ENCODE data around the gene CENPE.

CENPE gene

DNA sequence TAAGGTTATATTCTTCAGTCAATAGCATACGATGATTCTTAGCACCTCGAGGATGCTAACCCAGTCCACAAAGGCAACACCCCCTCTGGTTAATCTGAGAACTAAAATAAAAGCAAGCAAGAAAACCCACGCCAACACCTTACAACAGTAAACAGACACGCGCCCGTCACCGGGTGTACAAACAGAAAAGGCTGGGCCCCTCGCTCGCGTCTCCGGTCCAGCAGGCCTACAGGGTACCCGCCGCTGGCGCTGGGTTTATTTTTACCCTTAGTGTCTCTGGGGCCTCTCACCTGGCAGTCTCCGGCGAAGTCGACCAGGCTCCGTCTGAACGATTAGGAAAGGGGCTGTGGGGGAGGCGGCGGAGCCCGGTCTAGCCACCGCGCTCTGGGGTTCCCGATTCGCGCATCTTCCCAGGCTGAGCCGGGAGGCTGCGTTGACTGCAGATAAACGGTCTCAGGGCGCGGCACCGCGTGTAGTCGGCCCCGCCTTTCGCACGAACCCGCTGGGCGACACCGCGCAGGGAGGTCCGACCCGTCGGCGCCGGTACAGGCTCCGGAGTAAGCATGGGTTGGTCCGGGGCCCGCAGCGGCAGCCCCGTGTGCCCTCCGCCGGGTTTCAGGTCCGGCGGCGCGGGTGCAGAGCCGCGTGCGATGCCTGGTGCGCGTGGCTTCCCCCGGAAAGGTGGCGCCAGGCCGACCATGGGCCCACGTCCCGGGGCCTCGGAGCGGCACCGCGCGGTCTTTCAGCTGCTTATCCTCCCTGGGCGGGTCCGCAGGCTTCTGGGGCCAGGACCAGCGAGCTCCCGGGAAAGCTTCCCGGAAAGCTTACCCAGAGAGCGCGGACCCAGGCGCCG lies 122.0 kb downstream of the CENPE start:
- no peak for DNase-seq

DNA sequence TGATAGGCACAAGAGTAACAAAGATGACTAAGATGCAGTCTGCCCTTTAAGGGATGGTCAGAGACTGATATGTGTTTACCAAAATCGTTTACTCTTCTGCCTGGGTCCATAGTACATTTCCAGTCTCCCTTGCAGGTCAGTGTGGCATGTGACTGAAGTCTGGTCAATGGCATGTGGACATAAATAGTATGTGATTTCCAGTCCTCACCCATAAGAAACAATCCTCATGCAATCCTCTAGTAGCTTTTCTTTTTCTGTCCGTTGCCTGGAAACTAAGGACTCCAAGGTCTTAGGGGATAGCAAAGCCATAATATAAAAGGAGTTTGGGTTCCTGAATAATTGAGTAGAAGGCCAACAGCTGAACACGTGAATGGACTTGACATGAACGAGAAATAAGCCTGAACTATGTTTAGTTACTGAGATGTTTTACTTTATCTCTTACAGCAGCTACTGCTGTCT lies 122.7 kb downstream of the CENPE start:
- no peak for DNase-seq

DNA sequence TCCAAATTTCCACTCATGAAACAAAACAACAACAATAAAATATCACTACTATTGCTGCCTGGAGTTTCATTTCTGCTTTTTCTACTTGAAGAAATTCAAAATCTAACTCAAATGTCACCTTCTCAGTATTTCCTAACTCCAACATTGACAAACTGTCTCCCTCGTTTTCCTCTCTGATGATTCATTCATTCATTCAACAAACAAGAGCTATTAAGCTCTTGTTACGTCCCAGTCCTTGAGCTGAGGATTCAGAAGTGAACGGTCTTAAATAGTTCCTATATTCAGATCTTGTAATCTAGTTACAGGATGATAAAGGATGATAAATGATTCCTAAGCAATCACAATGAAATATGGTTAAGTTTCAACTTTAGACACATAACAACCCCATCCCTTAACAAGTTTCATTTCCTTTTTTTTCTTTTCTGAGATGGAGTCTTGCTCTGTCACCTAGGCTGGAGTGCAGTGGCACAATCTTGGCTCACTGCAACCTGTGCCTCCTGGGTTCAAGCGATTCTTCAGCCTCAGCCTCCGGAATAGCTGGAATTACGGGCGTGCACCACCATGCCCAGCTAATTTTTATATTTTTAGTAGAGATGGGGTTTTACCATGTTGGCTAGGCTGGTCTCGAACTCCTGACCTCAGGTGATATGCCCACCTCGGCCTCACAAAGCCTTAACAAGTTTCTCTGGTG lies 123.3 kb downstream of the CENPE start:
- DNase-seq, result no peak

DNA sequence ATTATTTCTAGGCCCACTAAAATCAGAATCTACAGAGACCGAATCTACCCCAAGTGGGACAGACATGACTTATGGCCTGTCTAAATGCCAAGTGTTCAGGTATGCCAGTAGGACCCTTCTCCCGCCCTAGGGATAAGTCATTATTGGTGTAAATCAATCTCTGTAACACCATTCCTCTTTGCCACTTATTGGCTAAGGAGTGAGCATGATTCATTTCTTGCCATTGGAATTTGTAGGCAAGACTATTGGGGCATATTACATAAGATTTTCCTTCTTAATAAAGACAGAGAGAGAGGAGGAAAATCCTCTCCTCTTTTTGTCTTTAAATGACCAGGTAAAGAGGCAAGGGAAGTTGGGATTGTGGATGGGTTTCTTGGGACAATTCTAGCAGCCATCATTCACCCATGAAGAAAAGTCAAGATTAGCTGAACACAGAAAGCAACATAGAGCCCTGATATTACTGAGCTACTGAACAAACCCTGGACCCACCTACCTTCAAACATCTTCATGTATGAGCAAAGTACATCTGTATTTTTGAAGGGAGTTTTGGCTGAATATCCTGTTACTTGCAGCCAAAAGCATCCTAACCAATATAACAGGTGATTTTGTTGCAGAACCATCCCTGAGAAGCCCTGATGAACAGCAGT lies 124.2 kb downstream of the CENPE start:
- DNase-seq, result no peak

DNA sequence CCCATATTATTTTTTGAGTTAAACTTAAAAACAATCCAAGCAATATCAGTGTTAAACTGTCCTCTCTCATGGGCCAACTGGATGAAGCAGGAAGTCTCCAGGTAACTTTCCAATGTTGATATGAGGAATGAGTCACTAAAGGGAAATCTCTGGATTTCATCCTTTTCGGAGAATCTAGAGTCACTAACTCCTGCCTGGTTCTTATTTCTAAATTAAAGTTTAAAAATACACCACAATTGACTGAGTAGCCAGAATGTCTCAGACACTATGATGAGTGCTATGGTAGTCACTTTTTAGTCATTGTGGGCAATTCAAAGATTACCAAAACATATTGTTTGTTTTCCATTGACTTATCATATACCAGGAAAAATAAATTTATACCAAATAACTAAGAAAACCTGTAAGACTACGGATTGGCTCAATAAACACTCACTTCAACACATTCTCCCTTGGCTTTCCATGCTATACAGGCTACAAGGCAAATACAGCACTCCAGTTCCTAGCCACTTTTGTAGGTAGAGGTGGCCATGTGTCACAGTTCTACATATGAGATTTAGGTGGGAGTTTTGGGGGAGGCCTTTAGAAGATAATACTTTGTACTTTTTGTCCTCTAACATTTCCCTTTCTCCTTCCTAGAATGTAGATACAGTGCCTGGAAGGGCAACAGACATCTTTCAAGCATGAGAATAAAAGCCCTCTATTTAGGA lies 130.1 kb downstream of the CENPE start:
- no peak for DNase-seq

DNA sequence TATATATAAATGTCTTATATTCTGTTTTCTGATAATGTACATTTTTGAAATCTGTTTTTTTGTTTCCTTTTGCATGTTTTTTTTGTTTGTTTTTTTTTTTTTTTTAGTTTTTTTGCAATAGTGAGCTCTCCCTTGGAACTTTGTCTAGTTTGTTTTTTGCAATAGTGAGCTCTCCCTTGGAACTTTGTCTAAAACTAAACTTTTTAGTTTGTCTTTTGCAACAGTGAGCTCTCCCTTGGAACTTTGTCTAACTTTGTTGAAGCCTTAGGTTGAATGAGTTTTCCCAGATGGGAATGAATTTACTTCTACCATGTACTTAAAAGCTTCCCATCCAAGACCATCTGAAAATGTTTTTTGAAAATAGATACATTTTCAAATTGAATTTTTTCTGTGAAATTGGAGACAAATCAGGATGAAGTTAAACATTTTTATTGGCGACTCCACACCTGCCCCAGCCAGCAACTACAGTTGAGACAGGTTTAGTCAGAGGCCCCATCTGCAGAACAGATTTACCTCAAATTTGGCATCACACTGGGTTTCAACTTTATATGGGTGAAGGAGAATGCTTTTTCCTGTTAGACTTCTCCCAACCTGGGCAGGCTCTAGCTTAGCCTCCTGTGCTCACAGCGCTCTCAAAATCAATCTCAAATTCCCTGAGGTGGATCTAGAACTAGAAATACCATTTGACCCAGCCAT lies 137.5 kb downstream of the CENPE start:
- DNase-seq, result no peak
